Measurements from ENCODE around the gene RANBP1. TPM values are rescaled to one million over a fixed set of nuclear protein-coding genes. Genes with fewer than 3 reads are reported as not detected.
"Not testable (repeated sequence)": the region's sequence is repeated elsewhere in the genome, so short reads cannot be mapped to it uniquely, and the experiment has no call there.

Gene RANBP1
- 79.5 to 122 TPM (median 82.1 TPM) in 3 replicates for total RNA-seq
- long read RNA-seq, transcript RANBP1-202 (6 exons, 1,132 nt) = minor isoform, 42 of 104 reads
- long read RNA-seq, transcript RANBP1-201 (6 exons, 837 nt) = major isoform, 55 of 104 reads
- long read RNA-seq, partial matches to known transcripts = 4 of 104 reads
- long read RNA-seq, other reads (novel, unspliced or antisense) = 2 of 104 reads

DNA sequence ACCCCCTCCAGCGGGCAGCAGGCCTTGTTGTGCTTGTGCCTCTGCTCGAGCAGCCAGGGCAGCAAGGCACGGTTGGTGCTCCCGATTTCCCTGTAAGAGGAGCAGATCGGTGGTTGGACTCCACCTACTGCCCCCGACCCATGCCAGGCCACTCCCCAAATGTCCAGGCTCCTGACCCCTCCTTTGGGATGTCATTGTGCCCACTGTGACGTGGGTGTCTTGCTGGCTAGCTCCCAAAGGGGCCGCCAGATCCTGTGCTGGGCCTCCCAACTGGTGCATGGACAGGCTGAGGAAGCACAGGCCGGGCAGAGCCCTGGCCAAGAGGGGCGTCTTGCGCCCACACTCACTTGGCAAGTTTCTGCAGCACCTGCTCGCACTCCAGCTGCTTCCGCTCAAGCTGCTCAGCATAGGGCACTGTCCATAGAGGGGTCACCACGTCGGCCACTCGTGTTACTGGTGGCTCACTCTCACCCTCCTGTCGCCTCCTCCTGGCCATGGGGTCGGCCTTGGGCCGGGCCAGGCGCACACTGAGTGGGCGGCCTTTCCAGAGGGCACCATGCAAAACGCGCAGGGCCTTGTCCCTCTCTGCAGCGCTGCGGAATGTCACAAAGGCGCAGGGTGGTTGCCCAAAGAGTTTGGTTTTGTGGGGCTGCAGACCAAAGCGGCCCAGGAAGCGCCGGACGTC is at the start of gene RANBP1:
Gene RANBP1, plus strand, starts transcription at position 414 of the 685 bp plus-strand sequence. Its CDS starts 81 bp downstream, at position 495.
- DNase-seq (ENCODE audit: low spot score) = peak; percentile 82
- H3K9me3 Mint-ChIP-seq (ENCODE audit: low read depth) = no peaks in the 10 kb centered on the region
- peak within 1 kb of the TSS; percentile 86 for H3K4me3 Mint-ChIP-seq (ENCODE audit: unreplicated experiment)
- H3K27ac Mint-ChIP-seq (ENCODE audit: unreplicated experiment) = peak within 1 kb of the TSS; percentile 96
- peaks cover 16% of the 10 kb centered on the region for H3K36me3 Mint-ChIP-seq (ENCODE audit: low read depth)
- peaks cover 30% of the 10 kb centered on the region for H3K4me1 Mint-ChIP-seq (ENCODE audit: low read depth)
- no peaks in the 10 kb centered on the region for H3K27me3 Mint-ChIP-seq (ENCODE audit: low read depth)
- no peak for TF ChIP-seq CTCF (IDR thresholded peaks at IDR 0.05)

- DNase-seq (ENCODE audit: low spot score) = no peak
- Mint-ChIP-seq H3K9me3 (ENCODE audit: low read depth) (no peaks in the 10 kb centered on the region), H3K4me3 (ENCODE audit: unreplicated experiment) (no peak overlapping the region), H3K27me3 (ENCODE audit: low read depth) (no peaks in the 10 kb centered on the region), H3K36me3 (ENCODE audit: low read depth) (peaks cover 11% of the 10 kb centered on the region), H3K27ac (ENCODE audit: unreplicated experiment) (no peak overlapping the region), H3K4me1 (ENCODE audit: low read depth) (no peaks in the 10 kb centered on the region)
- no peak for TF ChIP-seq CTCF (IDR thresholded peaks at IDR 0.05)
Measured at GRCh38 chr22:20066617-20067383, 49.1 kb upstream of the RANBP1 start.

DNA sequence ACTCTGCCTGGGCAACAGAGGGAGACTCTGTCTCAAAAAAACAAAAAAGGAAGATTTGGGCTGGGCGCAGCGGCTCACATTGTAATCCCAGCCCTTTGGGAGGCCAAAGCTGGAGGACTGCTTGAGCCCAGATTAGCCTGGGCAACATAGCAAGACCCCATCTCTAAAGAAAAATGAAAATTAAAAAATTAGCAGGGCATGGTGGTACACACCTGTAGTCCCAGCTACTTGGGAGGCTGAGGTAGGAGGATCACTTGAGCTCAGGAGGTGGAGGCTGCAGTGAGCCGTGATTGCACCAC is 48.6 kb upstream of the RANBP1 start:
- H3K9me3 Mint-ChIP-seq (ENCODE audit: low read depth); H3K27me3 Mint-ChIP-seq (ENCODE audit: low read depth); H3K4me1 Mint-ChIP-seq (ENCODE audit: low read depth); DNase-seq (ENCODE audit: low spot score); H3K27ac Mint-ChIP-seq (ENCODE audit: unreplicated experiment); H3K4me3 Mint-ChIP-seq (ENCODE audit: unreplicated experiment): not testable (repeated sequence)
- peaks cover 11% of the 10 kb centered on the region for H3K36me3 Mint-ChIP-seq (ENCODE audit: low read depth)

- TF ChIP-seq CTCF (IDR thresholded peaks at IDR 0.05) = no peak
- no peaks in the 10 kb centered on the region for H3K27me3 Mint-ChIP-seq (ENCODE audit: low read depth)
- no peaks in the 10 kb centered on the region for H3K9me3 Mint-ChIP-seq (ENCODE audit: low read depth)
- H3K4me1 Mint-ChIP-seq (ENCODE audit: low read depth) = no peaks in the 10 kb centered on the region
- DNase-seq (ENCODE audit: low spot score) = no peak
- H3K27ac Mint-ChIP-seq (ENCODE audit: unreplicated experiment) = no peak overlapping the region
- H3K36me3 Mint-ChIP-seq (ENCODE audit: low read depth) = peaks cover 6% of the 10 kb centered on the region
- no peak overlapping the region for H3K4me3 Mint-ChIP-seq (ENCODE audit: unreplicated experiment)
Measured at GRCh38 chr22:20068640-20069039, 47.3 kb upstream of the RANBP1 start.

DNA sequence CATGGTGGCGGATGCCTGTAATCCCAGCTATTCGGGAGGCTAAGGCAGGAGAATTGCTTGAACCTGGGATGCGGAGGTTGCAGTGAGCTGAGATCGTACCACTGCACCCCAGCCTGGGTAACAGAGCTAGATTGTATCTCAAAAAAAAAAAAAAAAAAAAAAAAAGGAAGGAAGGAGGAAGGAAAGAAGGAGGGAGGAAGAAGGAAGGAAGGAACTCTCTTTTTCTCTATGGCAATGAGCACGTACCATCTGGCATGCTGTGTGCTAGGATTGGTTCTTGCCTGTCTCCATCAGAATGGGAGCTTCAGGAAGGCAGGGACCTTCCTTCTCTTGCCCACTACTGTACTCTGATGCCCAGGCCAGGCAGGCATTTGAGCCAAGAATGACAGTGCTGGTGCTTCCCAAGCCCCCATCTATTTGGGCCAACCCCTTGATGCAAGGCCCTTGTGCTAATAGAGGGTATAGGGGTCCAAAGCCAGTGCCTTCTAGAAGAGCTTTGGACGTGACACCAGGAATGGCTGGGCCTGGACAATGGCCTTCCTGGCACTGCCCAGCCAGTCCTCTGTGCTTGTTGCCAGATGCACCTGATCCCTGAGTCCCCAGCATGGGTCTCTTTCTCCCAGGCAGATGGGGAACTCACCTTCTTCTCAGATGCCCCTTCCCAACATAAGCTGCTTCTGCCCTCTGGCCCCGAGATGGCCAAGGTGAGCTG is 46.4 kb upstream of the RANBP1 start:
- no peaks in the 10 kb centered on the region for H3K27me3 Mint-ChIP-seq (ENCODE audit: low read depth)
- H3K4me3 Mint-ChIP-seq (ENCODE audit: unreplicated experiment) = no peak overlapping the region
- H3K9me3 Mint-ChIP-seq (ENCODE audit: low read depth) = no peaks in the 10 kb centered on the region
- DNase-seq (ENCODE audit: low spot score) = no peak
- H3K36me3 Mint-ChIP-seq (ENCODE audit: low read depth) = peaks cover 3% of the 10 kb centered on the region
- no peak overlapping the region for H3K27ac Mint-ChIP-seq (ENCODE audit: unreplicated experiment)
- TF ChIP-seq CTCF (IDR thresholded peaks at IDR 0.05) = no peak
- H3K4me1 Mint-ChIP-seq (ENCODE audit: low read depth) = no peaks in the 10 kb centered on the region
